ENCODE data around the gene SPOCK1. TPM values are rescaled to one million over a fixed set of nuclear protein-coding genes. Genes with fewer than 3 reads are reported as not detected.

The SPOCK1 gene
- polyA plus RNA-seq, 2 of the 4 experiments (the other 2 are of a cell fraction) = 28.9 to 40.8 TPM

DNA sequence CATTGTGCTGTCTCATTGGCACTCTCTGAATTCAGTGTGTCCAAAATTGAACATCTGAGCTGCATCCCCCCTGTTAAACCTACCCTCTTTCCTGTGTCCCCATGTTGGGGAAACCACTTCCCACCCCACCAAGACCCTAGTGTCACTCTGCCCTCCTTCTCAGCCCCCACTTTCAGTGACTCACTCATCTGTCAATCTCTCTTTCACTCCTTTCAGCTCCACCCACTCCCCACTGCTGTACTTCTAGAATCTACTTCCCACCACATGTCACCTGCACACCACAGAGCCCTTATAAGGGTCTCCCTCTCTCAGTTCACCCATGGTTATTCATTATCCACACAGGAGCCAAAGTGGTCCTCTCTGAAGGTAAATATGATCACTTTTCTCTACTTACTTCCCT lies 5.8 kb upstream of the SPOCK1 start:
- CTCF ChIA-PET = interaction anchor here (1.1 to 3.1 kb wide), 3 partner anchors 14 to 185 kb away, joined by 4 to 12 read pairs (median 4); no protein-coding TSS in a partner anchor

DNA sequence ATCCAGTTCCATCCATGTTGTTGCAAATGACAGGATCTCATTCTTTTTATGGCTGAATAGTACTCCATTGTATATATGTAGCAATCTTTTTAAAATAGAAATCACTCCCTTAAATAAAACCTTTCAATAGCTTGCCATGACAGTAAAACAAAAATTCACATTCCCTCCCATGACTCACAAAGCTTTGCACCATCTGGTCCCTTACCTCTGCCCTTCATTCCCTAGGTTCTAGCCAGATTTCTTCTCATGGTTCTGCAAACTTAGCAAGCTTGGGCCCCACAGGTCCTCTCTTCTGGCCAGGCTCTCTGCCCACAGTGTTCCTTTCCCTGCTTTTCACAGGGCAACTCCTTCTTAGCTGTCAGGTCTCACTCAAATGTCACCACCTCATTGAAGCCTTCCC lies 4.3 kb upstream of the SPOCK1 start:
- H3K4me1 ChIP-seq = no peaks in the 10 kb centered on the region
- H3K27ac ChIP-seq = no peak overlapping the region
- no peak overlapping the region for H3K4me3 ChIP-seq
- no peak for ATAC-seq
- FAIRE-seq = no peak
- TF ChIP-seq CBX2 (IDR thresholded peaks at IDR 0.05; ENCODE audit: borderline replicate concordance, low read depth) (no peak), ELK1 (IDR thresholded peaks at IDR 0.05; ENCODE audit: low read depth, low read length) (no peak)
- TF ChIP-seq, protein P1, sequence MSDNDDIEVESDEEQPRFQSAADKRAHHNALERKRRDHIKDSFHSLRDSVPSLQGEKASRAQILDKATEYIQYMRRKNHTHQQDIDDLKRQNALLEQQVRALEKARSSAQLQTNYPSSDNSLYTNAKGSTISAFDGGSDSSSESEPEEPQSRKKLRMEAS (IDR thresholded peaks at IDR 0.05) = no peak
- H3K9me3 ChIP-seq = no peaks in the 10 kb centered on the region
- no peak overlapping the region for H3K4me2 ChIP-seq
- CTCF ChIA-PET = interaction anchor here (1.4 to 3.1 kb wide), 2 partner anchors 27 to 183 kb away, joined by 3 to 12 read pairs; no protein-coding TSS in a partner anchor
- POLR2A ChIA-PET = no interaction called here
- DNase-seq (ENCODE audit: low read depth in 1 of 2, low spot score in 1 of 2) = no peak

More for the DNA sequence above, 5.8 kb upstream of the SPOCK1 start:
- Histone ChIP-seq H3K27ac (no peak overlapping the region), H3K4me2 (no peak overlapping the region), H3K4me1 (no peaks in the 10 kb centered on the region), H3K4me3 (no peak overlapping the region), H3K9me3 (no peaks in the 10 kb centered on the region)
- DNase-seq (ENCODE audit: low read depth in 1 of 2, low spot score in 1 of 2) (no peak), FAIRE-seq (no peak), ATAC-seq (no peak)
- TF ChIP-seq ZFP36 (IDR thresholded peaks at IDR 0.05; ENCODE audit: borderline replicate concordance, partially characterized antibody) (no peak), E2F6 (IDR thresholded peaks at IDR 0.05; ENCODE audit: borderline replicate concordance, low read depth) (no peak), HOXA7 (CRISPR knock-in tag; IDR thresholded peaks at IDR 0.05) (no peak), NPAS2 (CRISPR knock-in tag; IDR thresholded peaks at IDR 0.05; ENCODE audit: borderline replicate concordance) (no peak), ESRRA (IDR thresholded peaks at IDR 0.05; ENCODE audit: borderline replicate concordance, low read length) (no peak), RNF2 (IDR thresholded peaks at IDR 0.05; ENCODE audit: borderline replicate concordance, low read depth) (no peak), MAZ (IDR thresholded peaks at IDR 0.05; ENCODE audit: borderline replicate concordance, low read depth, low read length) (no peak), ZSCAN20 (CRISPR knock-in tag; IDR thresholded peaks at IDR 0.05) (no peak), RCOR1 (IDR thresholded peaks at IDR 0.05; ENCODE audit: low read depth, low read length) (no peak), FOSL2 (IDR thresholded peaks at IDR 0.05) (no peak), FOSL2 (CRISPR knock-in tag; IDR thresholded peaks at IDR 0.05) (no peak), MAFK (IDR thresholded peaks at IDR 0.05; ENCODE audit: partially characterized antibody) (no peak), POLR2AphosphoS2 (conservative IDR thresholded peaks at IDR 0.05; ENCODE audit: low read length) (no peak), HDAC2 (IDR thresholded peaks at IDR 0.05) (no peak)
- TF ChIP-seq, protein P1 (IDR thresholded peaks at IDR 0.05) = no peak
- TF ChIP-seq, protein P2, sequence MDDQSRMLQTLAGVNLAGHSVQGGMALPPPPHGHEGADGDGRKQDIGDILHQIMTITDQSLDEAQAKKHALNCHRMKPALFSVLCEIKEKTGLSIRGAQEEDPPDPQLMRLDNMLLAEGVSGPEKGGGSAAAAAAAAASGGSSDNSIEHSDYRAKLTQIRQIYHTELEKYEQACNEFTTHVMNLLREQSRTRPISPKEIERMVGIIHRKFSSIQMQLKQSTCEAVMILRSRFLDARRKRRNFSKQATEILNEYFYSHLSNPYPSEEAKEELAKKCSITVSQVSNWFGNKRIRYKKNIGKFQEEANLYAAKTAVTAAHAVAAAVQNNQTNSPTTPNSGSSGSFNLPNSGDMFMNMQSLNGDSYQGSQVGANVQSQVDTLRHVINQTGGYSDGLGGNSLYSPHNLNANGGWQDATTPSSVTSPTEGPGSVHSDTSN (IDR thresholded peaks at IDR 0.05) = no peak
- TF ChIP-seq, protein P3, sequence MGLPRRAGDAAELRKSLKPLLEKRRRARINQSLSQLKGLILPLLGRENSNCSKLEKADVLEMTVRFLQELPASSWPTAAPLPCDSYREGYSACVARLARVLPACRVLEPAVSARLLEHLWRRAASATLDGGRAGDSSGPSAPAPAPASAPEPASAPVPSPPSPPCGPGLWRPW (IDR thresholded peaks at IDR 0.05) = no peak
- POLR2A ChIA-PET = no interaction called here

DNA sequence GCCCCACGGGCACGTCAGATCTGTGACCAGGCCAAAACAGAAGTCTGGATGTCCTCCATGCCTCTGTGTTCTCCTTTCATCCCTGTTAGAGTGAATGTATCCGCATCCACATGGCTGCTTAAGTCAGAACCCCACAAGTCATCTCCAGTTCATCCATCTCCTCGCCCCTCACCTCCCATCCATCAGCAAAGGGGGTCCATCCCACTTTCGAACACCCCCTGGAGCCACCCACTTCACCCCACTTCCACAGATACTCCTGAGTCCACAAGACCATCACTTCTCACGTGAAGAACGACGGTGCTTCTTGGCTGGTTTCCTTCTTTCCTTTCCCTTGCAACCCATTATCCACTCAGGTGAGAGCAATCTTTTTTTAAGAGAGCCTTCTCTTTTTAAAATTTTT lies 3.5 kb upstream of the SPOCK1 start:
- FAIRE-seq = no peak
- no peak for ATAC-seq
- no peaks in the 10 kb centered on the region for H3K4me1 ChIP-seq
- no peak overlapping the region for H3K27ac ChIP-seq
- no peak overlapping the region for H3K4me3 ChIP-seq
- no peak for DNase-seq (ENCODE audit: low read depth in 1 of 2, low spot score in 1 of 2)
- WGBS (ENCODE audit: missing lambda C conversion rate) = 12% methylated on average over 8 of the region's 8 CpGs
- CTCF ChIA-PET = interaction anchor here (3.1 kb wide), 1 partner anchor 182 kb away, joined by 21 read pairs; no protein-coding TSS in a partner anchor
- POLR2A ChIA-PET = no interaction called here
- no peaks in the 10 kb centered on the region for H3K9me3 ChIP-seq
- TF ChIP-seq ELK1 (IDR thresholded peaks at IDR 0.05; ENCODE audit: low read depth, low read length) = no peak
- TF ChIP-seq ZSCAN20 (CRISPR knock-in tag; IDR thresholded peaks at IDR 0.05) = no peak
- TF ChIP-seq MAZ (IDR thresholded peaks at IDR 0.05; ENCODE audit: borderline replicate concordance, low read depth, low read length) = no peak
- no peak for TF ChIP-seq KDM5A (IDR thresholded peaks at IDR 0.05)
- TF ChIP-seq USF2 (IDR thresholded peaks at IDR 0.05) = no peak
- TF ChIP-seq EP300 (IDR thresholded peaks at IDR 0.05) = no peak
- TF ChIP-seq PHF8 (IDR thresholded peaks at IDR 0.05; ENCODE audit: borderline replicate concordance, low read depth) = no peak
- no peak for TF ChIP-seq ZC3H11A (IDR thresholded peaks at IDR 0.05)
- no peak for TF ChIP-seq NR3C1 (IDR thresholded peaks at IDR 0.05)
- TF ChIP-seq EHMT2 (IDR thresholded peaks at IDR 0.05; ENCODE audit: low read depth) = no peak
- no peak for TF ChIP-seq FOSL2 (IDR thresholded peaks at IDR 0.05)
- TF ChIP-seq FOSL2 (CRISPR knock-in tag; IDR thresholded peaks at IDR 0.05) = no peak
- H3K4me2 ChIP-seq = no peak overlapping the region
